Fibroblast of the aortic adventitia (primary cell): ENCODE measurements around the gene RAB31. TPM values are rescaled to one million over a fixed set of nuclear protein-coding genes. Genes with fewer than 3 reads are reported as not detected.

Experiments
- DNase-seq: peaks from one replicate; pipeline ENCODE4 v3.0.0-alpha.2; 2010; ENCODE audit warnings: low read depth
- H3K4me3 ChIP-seq: 2 replicates; pipeline ENCODE4 v1.5.1; 2011; ENCODE audit warnings: low read depth, mild to moderate bottlenecking, control low read depth, low read length, moderate library complexity
- total RNA-seq: library from RNA; depleted of rRNA; stranded (reverse); fragments of >200 nt; gene quantifications from 2 replicates; pipeline ENCODE4 v1.2.3, GENCODE V29; 2012; ENCODE audit warnings: low replicate concordance
- TF ChIP-seq, protein P1 (sequence below): IDR thresholded peaks from 2 replicates; pipeline ENCODE4 v1.5.1; 2011; ENCODE audit warnings: mild to moderate bottlenecking, low read length, control low read depth, inconsistent platforms; ENCODE audit not compliant: insufficient read depth

Gene RAB31
- total RNA-seq, 1 donor: 90.4 TPM

DNA sequence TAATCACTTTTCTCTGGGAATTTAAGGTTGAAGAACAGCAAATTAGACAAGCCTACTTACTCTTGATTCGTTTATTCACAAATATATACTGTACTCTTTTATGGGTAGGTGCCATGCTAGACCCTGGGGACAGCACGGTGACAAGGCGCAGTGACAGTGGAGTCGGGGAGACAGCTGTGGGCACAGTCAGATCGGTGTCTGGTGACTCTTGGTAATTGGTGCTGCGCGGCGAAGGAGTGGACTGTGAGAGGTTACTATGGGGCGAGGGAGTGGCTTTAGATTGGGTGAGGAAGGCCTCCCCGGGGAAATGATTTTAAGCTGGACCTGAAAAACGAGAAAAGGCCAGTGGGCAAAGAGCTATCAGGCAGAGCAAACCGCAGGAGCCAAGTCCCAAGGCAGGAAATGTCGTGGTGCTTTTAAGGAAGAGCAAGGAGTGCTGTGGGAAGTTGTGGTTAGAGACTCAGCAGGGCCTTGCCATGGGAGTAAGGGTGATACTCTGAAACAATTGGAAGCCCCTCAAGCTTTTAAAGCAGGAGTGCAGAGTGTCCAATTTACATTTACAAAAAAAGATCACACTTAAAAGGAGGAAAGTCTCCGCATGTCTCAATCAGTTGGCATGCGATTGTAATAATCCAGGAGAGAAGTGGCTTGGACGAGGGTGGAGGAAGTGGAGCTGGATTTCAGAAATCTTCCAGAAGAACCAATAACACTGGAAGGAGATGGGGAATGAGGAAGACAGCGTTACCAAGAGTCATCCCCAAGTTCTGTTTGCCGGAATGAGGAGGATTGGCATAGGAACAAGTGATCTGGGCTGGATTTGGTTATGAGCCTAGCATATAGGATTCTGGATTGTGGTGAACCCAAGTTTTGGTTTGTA is 141.5 kb downstream of the RAB31 start:
- no peak overlapping the region for H3K4me3 ChIP-seq
- TF ChIP-seq, protein P1, sequence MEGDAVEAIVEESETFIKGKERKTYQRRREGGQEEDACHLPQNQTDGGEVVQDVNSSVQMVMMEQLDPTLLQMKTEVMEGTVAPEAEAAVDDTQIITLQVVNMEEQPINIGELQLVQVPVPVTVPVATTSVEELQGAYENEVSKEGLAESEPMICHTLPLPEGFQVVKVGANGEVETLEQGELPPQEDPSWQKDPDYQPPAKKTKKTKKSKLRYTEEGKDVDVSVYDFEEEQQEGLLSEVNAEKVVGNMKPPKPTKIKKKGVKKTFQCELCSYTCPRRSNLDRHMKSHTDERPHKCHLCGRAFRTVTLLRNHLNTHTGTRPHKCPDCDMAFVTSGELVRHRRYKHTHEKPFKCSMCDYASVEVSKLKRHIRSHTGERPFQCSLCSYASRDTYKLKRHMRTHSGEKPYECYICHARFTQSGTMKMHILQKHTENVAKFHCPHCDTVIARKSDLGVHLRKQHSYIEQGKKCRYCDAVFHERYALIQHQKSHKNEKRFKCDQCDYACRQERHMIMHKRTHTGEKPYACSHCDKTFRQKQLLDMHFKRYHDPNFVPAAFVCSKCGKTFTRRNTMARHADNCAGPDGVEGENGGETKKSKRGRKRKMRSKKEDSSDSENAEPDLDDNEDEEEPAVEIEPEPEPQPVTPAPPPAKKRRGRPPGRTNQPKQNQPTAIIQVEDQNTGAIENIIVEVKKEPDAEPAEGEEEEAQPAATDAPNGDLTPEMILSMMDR: no peak
- DNase-seq: no peak

DNA sequence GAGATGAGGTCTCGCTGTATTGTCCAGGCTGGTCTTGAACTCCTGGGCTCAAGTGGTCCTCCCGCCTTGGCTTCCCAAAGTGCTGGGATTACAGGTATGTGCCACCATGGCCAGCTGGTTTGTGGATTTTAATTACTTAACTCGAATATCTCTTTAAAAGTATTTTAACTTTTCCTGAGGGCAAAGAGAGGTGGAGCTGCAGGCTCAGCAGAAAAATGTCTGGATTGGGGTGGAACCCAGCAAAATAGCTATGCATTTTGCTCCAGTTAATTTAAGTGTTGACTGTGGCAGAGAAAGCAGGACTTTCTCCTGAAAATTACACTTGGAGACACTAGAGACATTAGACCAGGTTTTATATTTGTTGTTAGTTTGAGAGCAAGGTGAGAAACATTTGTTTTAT is 142.2 kb downstream of the RAB31 start:
- DNase-seq: no peak
- TF ChIP-seq, protein P1: no peak
- H3K4me3 ChIP-seq: no peak overlapping the region

DNA sequence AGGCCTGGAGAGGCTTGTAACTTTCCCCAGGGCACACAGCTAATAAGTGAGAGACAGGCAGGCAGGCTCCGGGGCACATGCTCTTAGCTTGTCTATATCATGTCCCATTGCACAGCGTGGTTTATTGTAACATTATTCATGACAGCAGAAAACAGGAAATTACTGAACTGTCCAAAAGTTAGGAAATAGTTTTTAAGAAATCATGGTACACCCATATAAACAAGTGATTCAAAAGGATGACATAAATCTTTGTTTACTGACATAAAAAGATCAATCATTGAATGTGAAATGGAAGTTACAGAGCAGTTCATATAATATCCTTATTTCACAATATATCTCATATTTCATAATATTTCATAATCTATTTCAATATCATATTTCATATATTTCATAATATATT is 143.4 kb downstream of the RAB31 start:
- no peak for DNase-seq
- TF ChIP-seq, protein P1: no peak

DNA sequence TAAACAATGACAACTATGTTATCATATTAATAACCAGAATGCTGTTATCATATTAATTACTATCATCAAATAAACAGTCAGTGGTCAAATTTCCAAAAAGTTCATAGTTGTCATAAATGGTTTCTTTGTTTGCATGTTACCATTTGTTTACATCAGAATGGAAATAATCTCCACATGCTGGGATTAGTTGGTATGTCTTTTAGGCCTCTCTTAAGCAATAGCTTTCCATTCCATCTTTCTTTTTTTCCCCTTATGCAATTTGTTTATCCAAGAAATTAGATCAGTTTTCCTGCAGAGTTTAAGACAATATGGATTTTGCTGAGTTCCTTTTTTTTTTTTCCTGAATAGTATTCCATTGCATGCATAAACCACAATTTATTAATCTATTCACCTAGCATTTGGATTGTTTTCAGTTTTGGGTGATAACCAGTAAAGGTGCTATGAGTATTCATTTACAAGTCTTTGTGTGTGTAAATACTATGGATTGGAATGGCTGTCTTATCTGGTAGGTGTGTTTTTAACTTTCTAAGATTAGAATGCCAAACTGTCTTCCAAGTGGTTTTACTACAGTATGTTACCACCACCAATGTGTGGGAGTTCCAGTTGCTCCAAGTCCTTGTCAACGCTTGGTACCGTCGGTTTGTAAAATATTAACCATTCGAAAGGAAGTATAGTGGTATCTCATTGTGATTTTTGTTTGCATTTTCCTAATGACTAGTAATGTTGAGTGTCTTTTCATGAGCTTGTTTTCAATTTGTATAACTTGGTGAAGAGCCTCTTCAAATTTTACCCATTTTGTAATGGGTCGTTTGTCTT is 144.4 kb downstream of the RAB31 start:
- DNase-seq: no peak
- TF ChIP-seq, protein P1: no peak
- H3K4me3 ChIP-seq: no peak overlapping the region

More for the DNA sequence above, 143.4 kb downstream of the RAB31 start:
- H3K4me3 ChIP-seq: no peak overlapping the region

DNA sequence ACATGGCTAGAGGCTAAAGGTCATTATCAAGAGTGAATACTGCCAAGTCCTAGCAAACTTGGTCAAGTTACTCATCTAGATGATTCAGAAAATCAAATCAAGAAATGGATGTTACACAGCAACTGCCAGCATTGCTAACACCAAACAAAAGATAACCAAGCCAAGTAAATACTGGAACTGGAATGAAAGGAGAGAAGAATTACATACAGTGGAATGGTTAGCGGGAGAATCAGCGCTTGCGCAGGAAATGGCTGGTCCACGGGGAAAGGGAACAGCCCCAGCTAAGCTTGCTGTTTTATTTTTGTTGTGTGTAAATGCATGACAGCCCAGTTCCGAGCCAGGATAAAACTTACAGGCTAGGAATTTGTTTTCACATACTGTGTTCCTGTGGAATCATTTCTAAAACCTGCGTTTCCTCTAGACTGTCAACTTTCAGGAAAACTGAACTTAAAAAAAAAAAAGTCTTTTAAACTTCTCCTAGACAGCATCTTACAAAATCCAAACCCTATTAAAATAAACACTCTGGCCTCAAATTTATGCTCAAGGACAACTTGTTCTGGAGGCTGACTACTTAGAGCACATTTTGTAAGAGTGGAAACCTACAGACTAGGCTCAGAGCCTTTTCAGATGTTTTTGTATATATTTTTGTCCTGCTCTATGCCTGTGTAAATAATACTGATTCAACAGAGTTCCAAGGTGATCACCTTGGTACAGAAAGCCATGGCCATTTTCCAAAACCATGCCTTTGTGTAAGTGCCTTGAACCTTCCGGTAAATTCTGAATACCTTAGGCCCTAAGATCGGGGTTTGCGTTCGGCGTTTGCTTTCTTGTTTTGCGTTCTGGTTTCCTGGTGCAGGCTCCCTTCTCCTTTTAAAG is 146.9 kb downstream of the RAB31 start:
- H3K4me3 ChIP-seq: no peak overlapping the region
- TF ChIP-seq, protein P1: no peak
- DNase-seq: no peak

DNA sequence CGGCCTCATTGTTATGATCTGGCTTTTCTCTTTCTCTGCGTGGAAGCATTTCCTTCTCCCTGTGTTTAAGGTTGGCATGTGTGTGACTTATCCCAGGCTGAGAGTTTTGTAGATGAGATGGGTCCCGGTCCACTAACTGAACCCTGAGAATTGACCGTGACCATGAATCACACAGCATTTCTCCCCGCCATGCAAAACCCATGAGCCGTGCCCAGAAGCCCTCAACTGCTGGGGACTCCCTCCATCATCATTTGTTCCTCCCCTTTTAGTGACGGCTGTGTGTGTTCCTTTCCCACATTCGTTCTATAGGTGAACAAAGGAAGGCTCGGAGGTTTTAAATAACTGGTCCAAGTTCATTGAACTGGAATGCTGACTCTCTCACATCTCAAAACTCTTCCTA is 147.6 kb downstream of the RAB31 start:
- no peak overlapping the region for H3K4me3 ChIP-seq
- no peak for DNase-seq
- TF ChIP-seq, protein P1: no peak
